IMR-90 (cell line): ENCODE results near the gene CYTH4. TPM values are rescaled to one million over a fixed set of nuclear protein-coding genes. Genes with fewer than 3 reads are reported as not detected.
A peak's percentile ranks its signal among the peaks of the same experiment; 100 is the strongest.

Experiments
- ATAC-seq: fragments of 200-7000 bp; cut with Tn5 transposase; 2 replicates; pipeline ENCODE4 v1.9.1; 2020; ENCODE audit warnings: low read depth, mild to moderate bottlenecking, moderate library complexity
- BruUV-seq: library from RNA; stranded (reverse); fragments of 400-500 nt; replicated peaks from 2 replicates; lab custom pipeline; 2021; lab: Mats Ljungman, UMichigan
- CTCF ChIA-PET: fragments of 300-600 bp; formaldehyde crosslinking; extraction: SDS; loops from one replicate; lab custom pipeline; 2021; ENCODE audit warnings: antibody characterized with exemption; lab: Yijun Ruan, JAX
- POLR2A ChIA-PET: fragments of 300-600 bp; sonication (Branson Sonifier 250); formaldehyde crosslinking; loops from one replicate; lab custom pipeline; 2022; ENCODE audit warnings: antibody characterized with exemption; ENCODE audit not compliant: unreplicated experiment; lab: Charles Lee
- DNase-seq: peaks from one replicate; pipeline ENCODE4 v3.0.0; 2013
- H2AFZ ChIP-seq: replicated peaks from 2 replicates; pipeline ENCODE3; 2013; ENCODE audit warnings: low read length, mild to moderate bottlenecking; ENCODE audit not compliant: poor library complexity
- H2AK5ac ChIP-seq: 2 replicates; pipeline ENCODE4 v1.6.1; 2013; ENCODE audit warnings: low read depth, low read length, inconsistent platforms
- H2AK9ac ChIP-seq: replicated peaks from 2 replicates; pipeline ENCODE3; 2013; ENCODE audit warnings: mild to moderate bottlenecking, low read depth, low read length, moderate library complexity; ENCODE audit not compliant: poor library complexity
- H2BK120ac ChIP-seq: 2 replicates; pipeline ENCODE4 v1.6.1; 2013; ENCODE audit warnings: low read depth, low read length, inconsistent platforms
- H2BK15ac ChIP-seq: 3 replicates; pipeline ENCODE4 v1.6.1; 2013; ENCODE audit warnings: low read depth, low read length, inconsistent platforms
- H2BK20ac ChIP-seq: 2 replicates; pipeline ENCODE4 v1.6.1; 2013; ENCODE audit warnings: low read depth, mild to moderate bottlenecking, inconsistent platforms, low read length, moderate library complexity
- H2BK5ac ChIP-seq: 2 replicates; pipeline ENCODE4 v1.6.1; 2013; ENCODE audit warnings: mild to moderate bottlenecking, low read depth, low read length, inconsistent platforms; ENCODE audit not compliant: poor library complexity, severe bottlenecking
- H3K14ac ChIP-seq: replicated peaks from 2 replicates; pipeline ENCODE4 v1.6.1; 2013; ENCODE audit warnings: low read depth, low read length, inconsistent platforms
- H3K18ac ChIP-seq: 2 replicates; pipeline ENCODE4 v1.6.1; 2013; ENCODE audit warnings: low read depth, low read length, control low read depth
- H3K23ac ChIP-seq: 2 replicates; pipeline ENCODE4 v1.6.1; 2013; ENCODE audit warnings: low read depth, low read length, inconsistent platforms
- H3K27ac ChIP-seq: 2 replicates; pipeline ENCODE4 v1.5.1; 2013; ENCODE audit warnings: mild to moderate bottlenecking, control low read depth, low read length; ENCODE audit not compliant: insufficient read depth
- H3K27me3 ChIP-seq: 2 replicates; pipeline ENCODE4 v1.6.1; 2013; ENCODE audit warnings: low read length; ENCODE audit not compliant: control insufficient read depth, insufficient read depth
- H3K36me3 ChIP-seq: 2 replicates; pipeline ENCODE4 v1.6.1; 2013; ENCODE audit warnings: low read length, mixed read lengths; ENCODE audit not compliant: control insufficient read depth, insufficient read depth
- H3K4ac ChIP-seq: 2 replicates; pipeline ENCODE4 v1.6.1; 2013; ENCODE audit warnings: low read depth, low read length, inconsistent platforms
- H3K4me1 ChIP-seq: 2 replicates; pipeline ENCODE4 v1.6.1; 2013; ENCODE audit warnings: low read length, mixed read lengths; ENCODE audit not compliant: control insufficient read depth, insufficient read depth
- H3K4me2 ChIP-seq: 2 replicates; pipeline ENCODE4 v1.6.1; 2013; ENCODE audit warnings: low read depth, mild to moderate bottlenecking, control low read depth, low read length, moderate library complexity
- H3K4me3 ChIP-seq: 2 replicates; pipeline ENCODE4 v1.5.1; 2013; ENCODE audit warnings: low read depth, mild to moderate bottlenecking, control low read depth, low read length, moderate library complexity; ENCODE audit not compliant: insufficient read depth
- H3K56ac ChIP-seq: 2 replicates; pipeline ENCODE4 v1.6.1; 2013; ENCODE audit warnings: low read length, inconsistent platforms; ENCODE audit not compliant: insufficient read depth; ENCODE audit errors: extremely low read depth
- H3K79me1 ChIP-seq, 2 experiments: 2 replicates each; pipeline ENCODE4 v1.6.1; 2013; ENCODE audit warnings: low read length in 2 of 2, inconsistent platforms in 1 of 2, low read depth in 1 of 2
- H3K9ac ChIP-seq: 2 replicates; pipeline ENCODE4 v1.6.1; 2013; ENCODE audit warnings: low read depth, low read length, control low read depth
- H3K9me1 ChIP-seq: 2 replicates; pipeline ENCODE4 v1.6.1; 2013; ENCODE audit warnings: low read length, inconsistent platforms; ENCODE audit not compliant: insufficient read depth
- H3K9me3 ChIP-seq: 2 replicates; pipeline ENCODE4 v1.6.1; 2013; ENCODE audit warnings: low read length; ENCODE audit not compliant: control insufficient read depth, insufficient read depth
- H4K20me1 ChIP-seq: 2 replicates; pipeline ENCODE4 v1.6.1; 2013; ENCODE audit warnings: low read length, inconsistent platforms; ENCODE audit not compliant: insufficient read depth
- H4K5ac ChIP-seq: 2 replicates; pipeline ENCODE4 v1.6.1; 2013; ENCODE audit warnings: mild to moderate bottlenecking, low read depth, low read length, control low read depth
- H4K8ac ChIP-seq, 2 experiments: 2 replicates each; pipeline ENCODE4 v1.6.1; 2013; ENCODE audit warnings: low read depth in 2 of 2, low read length in 2 of 2, control low read depth in 1 of 2, inconsistent platforms in 1 of 2
- H4K91ac ChIP-seq: 2 replicates; pipeline ENCODE4 v1.6.1; 2013; ENCODE audit warnings: low read depth, low read length, inconsistent platforms; ENCODE audit not compliant: insufficient read depth
- WGBS, 2 experiments: methylation state at CpG; one replicate each; pipeline versions ENCODE4 v1.1.5 to v1.1.7; 2013; ENCODE audit warnings: missing lambda C conversion rate in 2 of 2; ENCODE audit not compliant: insufficient read length in 1 of 2; ENCODE audit errors: extremely low coverage in 2 of 2; 5-methylcytosine and 5-hydroxymethylcytosine counted together
- dilution Hi-C: fragments of 300-500 bp; cut with HindIII; formaldehyde crosslinking; loops from one replicate; pipeline ENCODE4 v1.14.3; 2018; ENCODE audit warnings: low sequenced_read_pairs; ENCODE audit not compliant: unreplicated experiment
- in situ Hi-C: fragments of 300-500 bp; cut with MboI; formaldehyde crosslinking; loops from 3 replicates; pipeline ENCODE4 v1.14.3; 2019; ENCODE audit warnings: low sequenced_read_pairs, inconsistent platforms, mixed read lengths
- intact Hi-C: fragments of 100-400 bp; cut with micrococcal nuclease; formaldehyde crosslinking; loops from 2 replicates; pipeline ENCODE4 v1.10.0; 2022
- polyA plus RNA-seq, 3 experiments: library from polyadenylated mRNA; depleted of rRNA; stranded (reverse); fragments of >200 nt; gene quantifications; 2 replicates each; pipeline ENCODE4 v1.2.3, GENCODE V29; 2012; ENCODE audit warnings: low replicate concordance in 1 of 3
- total RNA-seq: library from RNA; depleted of rRNA; stranded (reverse); fragments of >200 nt; gene quantifications from 2 replicates; pipeline ENCODE4 v1.2.3, GENCODE V29; 2012
- TF ChIP-seq, protein P1 (sequence below): fragments of 150-350 bp; IDR thresholded peaks from 2 replicates; pipeline ENCODE4 v1.6.1; 2016; ENCODE audit warnings: low read depth, mild to moderate bottlenecking, low read length, moderate library complexity, borderline replicate concordance

The CYTH4 gene
- total and polyA plus RNA-seq, 2 of the 4 experiments (the other 2 are of a cell fraction) = 0.36 to 0.55 TPM

DNA sequence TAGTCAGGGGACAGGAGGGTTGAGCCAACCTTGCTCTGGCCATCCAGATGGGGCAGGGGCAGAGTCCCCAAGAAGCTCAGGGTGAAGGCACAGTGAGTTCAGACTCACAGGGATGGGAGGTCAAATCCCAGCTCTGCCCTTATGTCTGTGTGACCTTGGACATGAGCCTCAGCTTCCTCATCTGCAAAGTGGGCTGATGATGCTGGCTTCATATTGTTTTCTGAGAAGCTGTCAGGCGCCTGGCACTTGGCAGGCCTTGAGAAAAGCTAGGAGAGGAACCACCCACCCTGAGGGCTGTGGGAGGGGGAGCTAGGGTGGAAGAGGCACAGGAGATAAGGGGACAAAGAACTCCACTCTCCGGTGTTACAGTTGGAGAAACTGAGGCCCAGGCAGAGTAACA is 23.6 kb downstream of the CYTH4 start:
- CTCF ChIA-PET = interaction anchor here (0.7 kb wide), 1 partner anchor 107 kb away, joined by 3 read pairs; no protein-coding TSS in a partner anchor
- peaks cover 37% of the 10 kb centered on the region for H3K9me1 ChIP-seq
- POLR2A ChIA-PET = no interaction called here
- H3K27ac ChIP-seq = peak overlapping the region; percentile 94
- peak overlapping the region; percentile 99 for H2BK120ac ChIP-seq
- peak overlapping the region; percentile 89 for H4K5ac ChIP-seq
- WGBS, 2 experiments = no CpG with 5 or more reads among the region's 2 CpGs
- in situ Hi-C loops (no loop called here), intact Hi-C loops (no loop called here), dilution Hi-C loops (no loop called here)
- BruUV-seq = no TSS peak
- peak overlapping the region; percentile 92 for H2AK9ac ChIP-seq
- no peaks in the 10 kb centered on the region for H3K27me3 ChIP-seq
- H3K18ac ChIP-seq = peak overlapping the region; percentile 85
- H3K4me2 ChIP-seq = no peak overlapping the region
- peak overlapping the region; percentile 88 for H3K14ac ChIP-seq
- H3K9me3 ChIP-seq = no peaks in the 10 kb centered on the region
- TF ChIP-seq, protein P1, sequence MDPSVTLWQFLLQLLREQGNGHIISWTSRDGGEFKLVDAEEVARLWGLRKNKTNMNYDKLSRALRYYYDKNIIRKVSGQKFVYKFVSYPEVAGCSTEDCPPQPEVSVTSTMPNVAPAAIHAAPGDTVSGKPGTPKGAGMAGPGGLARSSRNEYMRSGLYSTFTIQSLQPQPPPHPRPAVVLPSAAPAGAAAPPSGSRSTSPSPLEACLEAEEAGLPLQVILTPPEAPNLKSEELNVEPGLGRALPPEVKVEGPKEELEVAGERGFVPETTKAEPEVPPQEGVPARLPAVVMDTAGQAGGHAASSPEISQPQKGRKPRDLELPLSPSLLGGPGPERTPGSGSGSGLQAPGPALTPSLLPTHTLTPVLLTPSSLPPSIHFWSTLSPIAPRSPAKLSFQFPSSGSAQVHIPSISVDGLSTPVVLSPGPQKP = no peak
- peak overlapping the region; percentile 93 for H3K56ac ChIP-seq
- H4K8ac ChIP-seq = peak overlapping the region; percentile 92
- peak overlapping the region; percentile 100 for H2BK15ac ChIP-seq
- peak overlapping the region; percentile 98 for H3K4ac ChIP-seq
- H3K79me1 ChIP-seq = peaks cover 0 to 20% of the 10 kb centered on the region in 2 experiments; a peak in 2 of 4 replicates
- H3K36me3 ChIP-seq = no peaks in the 10 kb centered on the region
- peak overlapping the region; percentile 98 for H2BK20ac ChIP-seq
- H2AK5ac ChIP-seq = peak overlapping the region; percentile 99
- DNase-seq = no peak
- H2AFZ ChIP-seq = no peak overlapping the region
- peak overlapping the region; percentile 96 for H2BK5ac ChIP-seq
- no peak overlapping the region for H3K4me3 ChIP-seq
- H4K91ac ChIP-seq = peak overlapping the region; percentile 98
- H3K4me1 ChIP-seq = peaks cover 57% of the 10 kb centered on the region
- H3K9ac ChIP-seq = 0 out of 2 replicates have a peak overlapping the region, but pooled peaks have one; percentile 25
- no peak for ATAC-seq
- H4K20me1 ChIP-seq = peaks cover 3% of the 10 kb centered on the region; the same call in 1 of the 2 replicates
- peak overlapping the region; percentile 90; the same call in 1 of the 2 replicates for H3K23ac ChIP-seq
